Smooth muscle cell (in vitro differentiated cells): ENCODE results near the gene CHMP2B. TPM values are rescaled to one million over a fixed set of nuclear protein-coding genes. Genes with fewer than 3 reads are reported as not detected.

Source experiments
- DNase-seq: peaks from one replicate; lab custom pipeline; 2025; ENCODE audit not compliant: unreplicated experiment; lab: John Stamatoyannopoulos, UW
- H2AFZ ChIP-seq: fragments of 200-600 bp; sonication (generic); 2 replicates; pipeline ENCODE4 v1.6.0; 2016; ENCODE audit warnings: antibody characterized with exemption, low read depth, mild to moderate bottlenecking
- H3F3A ChIP-seq: fragments of 200-600 bp; sonication (generic); 2 replicates; pipeline ENCODE4 v1.6.0; 2017; ENCODE audit warnings: antibody characterized with exemption, low read depth
- H3K27ac ChIP-seq: fragments of 200-600 bp; sonication (generic); 2 replicates; pipeline ENCODE4 v1.5.1; 2016; ENCODE audit warnings: low read depth, mild to moderate bottlenecking
- H3K27me3 ChIP-seq: fragments of 200-600 bp; sonication (generic); 2 replicates; pipeline ENCODE4 v1.6.1; 2016; ENCODE audit warnings: low read depth, mild to moderate bottlenecking
- H3K36me3 ChIP-seq: fragments of 200-600 bp; sonication (generic); 2 replicates; pipeline ENCODE4 v1.5.1; 2016; ENCODE audit warnings: low read depth
- H3K4me1 ChIP-seq: fragments of 200-600 bp; sonication (generic); 2 replicates; pipeline ENCODE4 v1.5.1; 2016; ENCODE audit warnings: low read depth
- H3K4me2 ChIP-seq: fragments of 200-600 bp; sonication (generic); 2 replicates; pipeline ENCODE4 v1.6.0; 2016; ENCODE audit warnings: mild to moderate bottlenecking
- H3K4me3 ChIP-seq: fragments of 200-600 bp; sonication (generic); 2 replicates; pipeline ENCODE4 v1.5.1; 2016; ENCODE audit warnings: mild to moderate bottlenecking
- H3K79me2 ChIP-seq: fragments of 200-600 bp; sonication (generic); 2 replicates; pipeline ENCODE4 v1.6.0; 2016; ENCODE audit warnings: low read depth, mild to moderate bottlenecking
- H3K9ac ChIP-seq: fragments of 200-600 bp; sonication (generic); 2 replicates; pipeline ENCODE4 v1.6.0; 2016; ENCODE audit warnings: low read depth
- H3K9me3 ChIP-seq: fragments of 200-600 bp; sonication (generic); replicated peaks from 2 replicates; pipeline ENCODE4 v1.5.1; 2016; ENCODE audit warnings: low read depth
- H4K20me1 ChIP-seq: fragments of 200-600 bp; sonication (generic); 2 replicates; pipeline ENCODE4 v1.6.0; 2016; ENCODE audit warnings: low read depth
- CTCF ChIP-seq: fragments of 200-600 bp; sonication (generic); IDR thresholded peaks from 2 replicates; pipeline ENCODE4 v1.5.1; 2017; ENCODE audit warnings: borderline replicate concordance, mild to moderate bottlenecking, antibody characterized with exemption; ENCODE audit not compliant: insufficient read depth, poor library complexity, severe bottlenecking
- WGBS: methylation state at CpG from one replicate; pipeline ENCODE4 v1.1.7; 2016; ENCODE audit warnings: low lambda C conversion rate; 5-methylcytosine and 5-hydroxymethylcytosine counted together
- polyA plus RNA-seq: library from polyadenylated mRNA; unstranded; fragments of >200 nt; fragmentation: Nextera tagmentation; extraction: Ambion mirVana; gene quantifications from 2 replicates; pipeline ENCODE4 v1.2.1, GENCODE V29; 2016
- total RNA-seq: library from RNA; depleted of rRNA; stranded (reverse); fragments of >200 nt; gene quantifications from 2 replicates; pipeline ENCODE4 v1.2.3, GENCODE V29; 2014

Gene CHMP2B
- total and polyA plus RNA-seq, 2 experiments from 2014 or later: 43.2 to 52.0 TPM

- Histone ChIP-seq H3K4me2 (no peak overlapping the region), H3K4me3 (no peak overlapping the region), H2AFZ (no peak overlapping the region), H3F3A (no peaks in the 10 kb centered on the region), H3K9ac (no peak overlapping the region), H3K4me1 (no peaks in the 10 kb centered on the region), H3K27ac (no peak overlapping the region), H4K20me1 (no peaks in the 10 kb centered on the region), H3K79me2 (no peaks in the 10 kb centered on the region), H3K36me3 (no peaks in the 10 kb centered on the region), H3K9me3 (no peaks in the 10 kb centered on the region), H3K27me3 (no peaks in the 10 kb centered on the region)
- 76% methylated on average over 2 of the region's 2 CpGs for WGBS
- TF ChIP-seq CTCF: no peak
- no peak for DNase-seq
These were observed 7.5 kb upstream of the CHMP2B start for GRCh38 chr3:87219611-87220010.

GRCh38 chr3:87225659-87226058 is 1.4 kb upstream of the CHMP2B start:
- no peak for DNase-seq
- H3K4me2 ChIP-seq: no peak overlapping the region

GRCh38 chr3:87227835-87228144 is 681 bp downstream of the CHMP2B start:
- no peaks in the 10 kb centered on the region for H3K27me3 ChIP-seq
- 3% methylated on average over 3 of the region's 3 CpGs for WGBS
- H3F3A ChIP-seq: no peaks in the 10 kb centered on the region
- peak overlapping the region; percentile 96 for H3K27ac ChIP-seq
- DNase-seq: no peak
- H3K4me3 ChIP-seq: peak overlapping the region; percentile 94
- H3K9me3 ChIP-seq: no peaks in the 10 kb centered on the region
- peak overlapping the region; percentile 99 for H3K9ac ChIP-seq
- peak overlapping the region; percentile 94 for H3K4me2 ChIP-seq
- TF ChIP-seq CTCF: no peak
- H3K4me1 ChIP-seq: peaks cover 11% of the 10 kb centered on the region
- no peaks in the 10 kb centered on the region for H3K36me3 ChIP-seq
- peak overlapping the region; percentile 98 for H2AFZ ChIP-seq
- H3K79me2 ChIP-seq: peaks cover 53% of the 10 kb centered on the region
- peaks cover 46% of the 10 kb centered on the region for H4K20me1 ChIP-seq

More at GRCh38 chr3:87225659-87226058, 1.4 kb upstream of the CHMP2B start:
- 86% methylated on average over 5 of the region's 5 CpGs for WGBS
- H3K9me3 ChIP-seq: no peaks in the 10 kb centered on the region
- H3F3A ChIP-seq: no peaks in the 10 kb centered on the region
- H3K27me3 ChIP-seq: no peaks in the 10 kb centered on the region
- no peak overlapping the region for H2AFZ ChIP-seq
- TF ChIP-seq CTCF: no peak
- no peak overlapping the region for H3K9ac ChIP-seq
- peaks cover 25% of the 10 kb centered on the region for H4K20me1 ChIP-seq
- H3K4me3 ChIP-seq: no peak overlapping the region
- H3K36me3 ChIP-seq: no peaks in the 10 kb centered on the region
- H3K79me2 ChIP-seq: peaks cover 31% of the 10 kb centered on the region
- no peak overlapping the region for H3K27ac ChIP-seq
- peaks cover 11% of the 10 kb centered on the region for H3K4me1 ChIP-seq

- no peak overlapping the region for H2AFZ ChIP-seq
- peak overlapping the region; percentile 94 for H3K4me3 ChIP-seq
- H3K9ac ChIP-seq: peak overlapping the region; percentile 99
- H3F3A ChIP-seq: no peaks in the 10 kb centered on the region
- no peak for TF ChIP-seq CTCF
- 4% methylated on average over 1 of the region's 1 CpG for WGBS
- peaks cover 58% of the 10 kb centered on the region for H3K79me2 ChIP-seq
- no peaks in the 10 kb centered on the region for H3K36me3 ChIP-seq
- peaks cover 11% of the 10 kb centered on the region for H3K4me1 ChIP-seq
- no peak for DNase-seq
- H3K4me2 ChIP-seq: peak overlapping the region; percentile 94
- no peaks in the 10 kb centered on the region for H3K9me3 ChIP-seq
- peak overlapping the region; percentile 96 for H3K27ac ChIP-seq
- peaks cover 51% of the 10 kb centered on the region for H4K20me1 ChIP-seq
- H3K27me3 ChIP-seq: no peaks in the 10 kb centered on the region
These were observed 1.2 kb downstream of the CHMP2B start for GRCh38 chr3:87228316-87228715.
